Breast epithelium (tissue), 3 donors: ENCODE data around the gene PIP4P1.

Experiments
- POLR2A ChIP-seq: fragments of 450-650 bp; IDR thresholded peaks from one replicate; pipeline ENCODE4 v1.6.1; 2016; ENCODE audit warnings: antibody characterized with exemption, mild to moderate bottlenecking, moderate library complexity
- POLR2AphosphoS5 ChIP-seq, 3 donors: sonication (generic); formaldehyde crosslinking; IDR thresholded peaks; one replicate each; pipeline ENCODE4 v1.6.1; 2017; ENCODE audit warnings: antibody characterized with exemption in 3 of 3
- TF ChIP-seq, protein P1 (sequence below), 3 donors: fragments of 450-650 bp; IDR thresholded peaks; one replicate each; pipeline ENCODE4 v1.5.1; 2016 to 2017; ENCODE audit warnings: antibody characterized with exemption in 3 of 3, mild to moderate bottlenecking in 3 of 3, moderate library complexity in 3 of 3

DNA sequence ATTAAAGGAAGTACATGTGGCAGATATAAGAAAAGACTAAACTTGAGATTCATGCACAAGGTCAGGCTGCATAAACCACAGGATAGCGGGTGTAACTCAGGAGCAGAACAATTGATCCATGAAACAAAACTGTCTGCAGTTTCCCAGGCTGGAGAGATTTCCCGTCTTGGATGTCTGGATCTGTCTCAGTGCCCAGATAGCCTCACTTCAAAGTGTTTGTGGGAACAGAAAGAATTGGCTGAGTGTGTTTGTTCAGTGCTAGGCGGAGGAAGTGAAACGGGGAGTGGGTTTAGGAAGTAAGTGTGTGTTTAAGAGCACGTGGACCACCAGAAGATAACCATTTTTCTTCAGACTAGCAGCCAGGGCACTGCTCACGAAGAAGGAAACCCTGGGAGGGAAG is 42.7 kb upstream of the PIP4P1 start:
- TF ChIP-seq, protein P1, sequence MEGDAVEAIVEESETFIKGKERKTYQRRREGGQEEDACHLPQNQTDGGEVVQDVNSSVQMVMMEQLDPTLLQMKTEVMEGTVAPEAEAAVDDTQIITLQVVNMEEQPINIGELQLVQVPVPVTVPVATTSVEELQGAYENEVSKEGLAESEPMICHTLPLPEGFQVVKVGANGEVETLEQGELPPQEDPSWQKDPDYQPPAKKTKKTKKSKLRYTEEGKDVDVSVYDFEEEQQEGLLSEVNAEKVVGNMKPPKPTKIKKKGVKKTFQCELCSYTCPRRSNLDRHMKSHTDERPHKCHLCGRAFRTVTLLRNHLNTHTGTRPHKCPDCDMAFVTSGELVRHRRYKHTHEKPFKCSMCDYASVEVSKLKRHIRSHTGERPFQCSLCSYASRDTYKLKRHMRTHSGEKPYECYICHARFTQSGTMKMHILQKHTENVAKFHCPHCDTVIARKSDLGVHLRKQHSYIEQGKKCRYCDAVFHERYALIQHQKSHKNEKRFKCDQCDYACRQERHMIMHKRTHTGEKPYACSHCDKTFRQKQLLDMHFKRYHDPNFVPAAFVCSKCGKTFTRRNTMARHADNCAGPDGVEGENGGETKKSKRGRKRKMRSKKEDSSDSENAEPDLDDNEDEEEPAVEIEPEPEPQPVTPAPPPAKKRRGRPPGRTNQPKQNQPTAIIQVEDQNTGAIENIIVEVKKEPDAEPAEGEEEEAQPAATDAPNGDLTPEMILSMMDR (IDR thresholded peaks at IDR 0.05): no peak
- no peak for TF ChIP-seq POLR2A
- no peak for TF ChIP-seq POLR2AphosphoS5 (IDR thresholded peaks at IDR 0.05)
